OCI-M2 (cell line): ENCODE measurements around the gene FHAD1.

Experiments used
- DNase-seq: peaks from one replicate; lab custom pipeline; 2025; ENCODE audit not compliant: unreplicated experiment; lab: John Stamatoyannopoulos, UW

Gene FHAD1

GRCh38 chr1:15218287-15219279 lies 28.4 kb upstream of the FHAD1 start:
- peak; percentile 67 for DNase-seq

- DNase-seq = no peak
These were observed 27.6 kb upstream of the FHAD1 start for GRCh38 chr1:15219280-15220023.

GRCh38 chr1:15220024-15220392 lies 27.0 kb upstream of the FHAD1 start:
- DNase-seq = no peak

- no peak for DNase-seq
These were observed 26.1 kb upstream of the FHAD1 start for GRCh38 chr1:15220825-15221431.

GRCh38 chr1:15222653-15223303 lies 24.2 kb upstream of the FHAD1 start:
- DNase-seq = no peak

- no peak for DNase-seq
These were observed 22.7 kb upstream of the FHAD1 start for GRCh38 chr1:15224259-15224869.

- no peak for DNase-seq
These were observed 22.0 kb upstream of the FHAD1 start for GRCh38 chr1:15224974-15225373.

GRCh38 chr1:15225461-15225860 lies 21.6 kb upstream of the FHAD1 start:
- no peak for DNase-seq

- no peak for DNase-seq
These were observed 20.4 kb upstream of the FHAD1 start for GRCh38 chr1:15226388-15227255.

GRCh38 chr1:15229707-15230131 lies 17.3 kb upstream of the FHAD1 start:
- no peak for DNase-seq

GRCh38 chr1:15231714-15232201 lies 15.3 kb upstream of the FHAD1 start:
- no peak for DNase-seq

- DNase-seq = no peak
These were observed 13.3 kb upstream of the FHAD1 start for GRCh38 chr1:15233689-15234088.

GRCh38 chr1:15236321-15236721 lies 10.7 kb upstream of the FHAD1 start:
- DNase-seq = no peak

GRCh38 chr1:15236746-15237145 lies 10.3 kb upstream of the FHAD1 start:
- no peak for DNase-seq

- no peak for DNase-seq
These were observed 8.2 kb upstream of the FHAD1 start for GRCh38 chr1:15238789-15239188.

- no peak for DNase-seq
These were observed 4.3 kb upstream of the FHAD1 start for GRCh38 chr1:15242766-15243165.

GRCh38 chr1:15243275-15244043 lies 3.6 kb upstream of the FHAD1 start:
- DNase-seq = no peak

GRCh38 chr1:15244813-15245212 lies 2.2 kb upstream of the FHAD1 start:
- DNase-seq = no peak
